ENCODE results near the gene ZNF536.

DNA sequence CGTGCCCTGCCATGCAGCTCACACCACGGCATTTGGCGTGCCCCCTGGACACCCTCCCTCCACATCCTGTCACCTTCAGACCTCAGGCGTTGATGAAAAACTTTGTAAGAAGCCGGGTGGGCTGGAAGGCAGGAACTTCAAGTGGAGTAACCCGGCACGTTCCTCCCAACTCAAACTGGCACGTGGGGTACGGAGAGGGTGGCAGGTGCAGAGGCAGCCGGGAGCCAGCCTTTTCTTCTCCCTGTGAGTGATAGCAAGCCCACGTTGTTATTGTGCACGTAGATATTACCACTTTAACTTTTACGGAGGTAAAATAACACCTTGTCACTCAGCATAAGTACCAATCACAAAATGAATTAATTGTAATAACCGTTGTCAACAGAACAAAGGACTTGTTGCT lies 198.0 kb downstream of the ZNF536 start:
- no peak for TF ChIP-seq EZH2 (IDR thresholded peaks at IDR 0.05; ENCODE audit: low read length)
- TF ChIP-seq CTCF (optimal IDR thresholded peaks at IDR 0.05 in 1 of 3, IDR thresholded peaks at IDR 0.05 in 1 of 3, conservative IDR thresholded peaks at IDR 0.05 in 1 of 3; ENCODE audit: extremely low read depth in 1 of 3, insufficient read depth in 2 of 3, low read length in 3 of 3), result no peak

Data from keratinocyte (primary cell).